HG03103 (cell line): ENCODE measurements around the gene RAPSN.

Experiments used
- ATAC-seq: cut with Tn5 transposase; IDR thresholded peaks from one replicate; pipeline ENCODE4 v1.9.1; 2021; ENCODE audit warnings: low read depth; ENCODE audit not compliant: unreplicated experiment

Gene RAPSN

GRCh38 chr11:47448566-47449427 is at the start of gene RAPSN:
Gene RAPSN, minus strand, starts transcription at chr11:47449136. Its CDS starts 172 bp downstream, at chr11:47448964.
- no peak for ATAC-seq

GRCh38 chr11:47498149-47498548 is 49.2 kb upstream of the RAPSN start:
- ATAC-seq = no peak

GRCh38 chr11:47496808-47497207 is 47.9 kb upstream of the RAPSN start:
- ATAC-seq = no peak

- no peak for ATAC-seq
Observed at GRCh38 chr11:47495856-47496217, 46.9 kb upstream of the RAPSN start.

GRCh38 chr11:47495011-47495855 is 46.3 kb upstream of the RAPSN start:
- no peak for ATAC-seq

GRCh38 chr11:47489395-47489755 is 40.4 kb upstream of the RAPSN start:
- ATAC-seq = no peak

- ATAC-seq = no peak
Observed at GRCh38 chr11:47488674-47489394, 39.9 kb upstream of the RAPSN start.

- no peak for ATAC-seq
Observed at GRCh38 chr11:47488111-47488510, 39.2 kb upstream of the RAPSN start.

GRCh38 chr11:47487421-47487820 is 38.5 kb upstream of the RAPSN start:
- ATAC-seq = no peak

- ATAC-seq = no peak
Observed at GRCh38 chr11:47485107-47485506, 36.2 kb upstream of the RAPSN start.

GRCh38 chr11:47483457-47483856 is 34.5 kb upstream of the RAPSN start:
- ATAC-seq = no peak

- ATAC-seq = no peak
Observed at GRCh38 chr11:47480762-47481161, 31.8 kb upstream of the RAPSN start.

GRCh38 chr11:47478651-47479329 is 29.9 kb upstream of the RAPSN start:
- ATAC-seq = no peak

GRCh38 chr11:47477753-47478152 is 28.8 kb upstream of the RAPSN start:
- no peak for ATAC-seq

- ATAC-seq = no peak
Observed at GRCh38 chr11:47477323-47477722, 28.4 kb upstream of the RAPSN start.

GRCh38 chr11:47470671-47471070 is 21.7 kb upstream of the RAPSN start:
- ATAC-seq = no peak

- no peak for ATAC-seq
Observed at GRCh38 chr11:47469361-47470179, 20.6 kb upstream of the RAPSN start.

GRCh38 chr11:47468598-47469214 is 19.8 kb upstream of the RAPSN start:
- no peak for ATAC-seq

- no peak for ATAC-seq
Observed at GRCh38 chr11:47467357-47467756, 18.4 kb upstream of the RAPSN start.
